ENCODE data around the gene ZMAT5. TPM values are rescaled to one million over a fixed set of nuclear protein-coding genes. Genes with fewer than 3 reads are reported as not detected.

Gene ZMAT5
- total and polyA plus RNA-seq, 9 of the 15 experiments (the other 6 are each of a cell fraction or from before 2014, with no cell fraction given) = 2.0 to 25.2 (median 11.9) TPM

Small RNA genes within 50 kb of the gene (small RNA-seq; reads per million reads assigned to genes)
- gene AC004882.2 = not detected
- not detected for gene RF00019

Other genes with a start within 250 kb of the ZMAT5 start
- 50.9 and 56.5 TPM in 2 replicates for gene THOC5, start 213.2 kb downstream of the ZMAT5 start, total RNA-seq (2014; rRNA removed)
- gene THOC5, start 213.2 kb downstream of the ZMAT5 start, total RNA-seq (2014; rRNA removed; fragmentation: Illumina TruSeq; extraction: Trizol) = 49.3 and 51.4 TPM in 2 replicates
- 44.7 and 45.3 TPM in 2 replicates for gene THOC5, start 213.2 kb downstream of the ZMAT5 start, total RNA-seq (2015; rRNA removed; fragmentation: Illumina TruSeq; extraction: Trizol)
- 71.2 and 75.1 TPM in 2 replicates for gene THOC5, start 213.2 kb downstream of the ZMAT5 start, total RNA-seq (2021)
- gene THOC5, start 213.2 kb downstream of the ZMAT5 start, polyA plus RNA-seq (2011; rRNA removed) = 60.0 and 64.3 TPM in 2 replicates
- gene THOC5, start 213.2 kb downstream of the ZMAT5 start, polyA plus RNA-seq (2014; fragmentation: Illumina TruSeq; extraction: Trizol) = 55.8 and 56.8 TPM in 2 replicates
- gene THOC5, start 213.2 kb downstream of the ZMAT5 start, polyA plus RNA-seq (2014; fragmentation: Nextera tagmentation; extraction: Ambion mirVana) = 10 to 100 TPM; 46.3 to 96.5 TPM
- 46.8 and 47.9 TPM in 2 replicates for gene THOC5, start 213.2 kb downstream of the ZMAT5 start, polyA plus RNA-seq (2014; rRNA removed)
- gene NIPSNAP1, start 185.9 kb downstream of the ZMAT5 start, total RNA-seq (2014; rRNA removed) = 22.4 and 27.9 TPM in 2 replicates
- gene NIPSNAP1, start 185.9 kb downstream of the ZMAT5 start, total RNA-seq (2014; rRNA removed; fragmentation: Illumina TruSeq; extraction: Trizol) = 26.0 and 27.3 TPM in 2 replicates
- 21.0 and 21.4 TPM in 2 replicates for gene NIPSNAP1, start 185.9 kb downstream of the ZMAT5 start, total RNA-seq (2015; rRNA removed; fragmentation: Illumina TruSeq; extraction: Trizol)
- 24.1 and 24.8 TPM in 2 replicates for gene NIPSNAP1, start 185.9 kb downstream of the ZMAT5 start, total RNA-seq (2021)
- gene NIPSNAP1, start 185.9 kb downstream of the ZMAT5 start, polyA plus RNA-seq (2011; rRNA removed) = 55.0 and 57.1 TPM in 2 replicates
- gene NIPSNAP1, start 185.9 kb downstream of the ZMAT5 start, polyA plus RNA-seq (2014; fragmentation: Illumina TruSeq; extraction: Trizol) = 31.9 and 35.0 TPM in 2 replicates
- 10 to 100 TPM; 10.2 to 13.5 TPM for gene NIPSNAP1, start 185.9 kb downstream of the ZMAT5 start, polyA plus RNA-seq (2014; fragmentation: Nextera tagmentation; extraction: Ambion mirVana)
- gene NIPSNAP1, start 185.9 kb downstream of the ZMAT5 start, polyA plus RNA-seq (2014; rRNA removed) = 26.4 and 32.0 TPM in 2 replicates
- 20.2 and 24.9 TPM in 2 replicates for gene NF2, start 163.4 kb downstream of the ZMAT5 start, total RNA-seq (2014; rRNA removed)
- 21.7 and 22.4 TPM in 2 replicates for gene NF2, start 163.4 kb downstream of the ZMAT5 start, total RNA-seq (2014; rRNA removed; fragmentation: Illumina TruSeq; extraction: Trizol)
- gene NF2, start 163.4 kb downstream of the ZMAT5 start, total RNA-seq (2015; rRNA removed; fragmentation: Illumina TruSeq; extraction: Trizol) = 19.5 and 20.0 TPM in 2 replicates
- 32.5 and 33.8 TPM in 2 replicates for gene NF2, start 163.4 kb downstream of the ZMAT5 start, total RNA-seq (2021)
- gene NF2, start 163.4 kb downstream of the ZMAT5 start, polyA plus RNA-seq (2011; rRNA removed) = 11.8 and 15.2 TPM in 2 replicates
- 9.1 TPM in 2 replicates for gene NF2, start 163.4 kb downstream of the ZMAT5 start, polyA plus RNA-seq (2014; fragmentation: Illumina TruSeq; extraction: Trizol)
- 1 to 10 TPM; 2.2 to 2.8 TPM for gene NF2, start 163.4 kb downstream of the ZMAT5 start, polyA plus RNA-seq (2014; fragmentation: Nextera tagmentation; extraction: Ambion mirVana)
- gene NF2, start 163.4 kb downstream of the ZMAT5 start, polyA plus RNA-seq (2014; rRNA removed) = 11.5 and 14.2 TPM in 2 replicates
- gene CABP7, start 47.0 kb downstream of the ZMAT5 start, total RNA-seq (2014; rRNA removed) = not detected in 2 replicates
- gene CABP7, start 47.0 kb downstream of the ZMAT5 start, total RNA-seq (2014; rRNA removed; fragmentation: Illumina TruSeq; extraction: Trizol) = not detected in 2 replicates
- gene CABP7, start 47.0 kb downstream of the ZMAT5 start, total RNA-seq (2015; rRNA removed; fragmentation: Illumina TruSeq; extraction: Trizol) = not detected in 2 replicates
- gene CABP7, start 47.0 kb downstream of the ZMAT5 start, total RNA-seq (2021) = not detected in 2 replicates
- gene CABP7, start 47.0 kb downstream of the ZMAT5 start, polyA plus RNA-seq (2011; rRNA removed) = not detected in 2 replicates
- not detected in 2 replicates for gene CABP7, start 47.0 kb downstream of the ZMAT5 start, polyA plus RNA-seq (2014; fragmentation: Illumina TruSeq; extraction: Trizol)
- gene CABP7, start 47.0 kb downstream of the ZMAT5 start, polyA plus RNA-seq (2014; fragmentation: Nextera tagmentation; extraction: Ambion mirVana) = not detected
- gene CABP7, start 47.0 kb downstream of the ZMAT5 start, polyA plus RNA-seq (2014; rRNA removed) = not detected in 2 replicates
- gene UQCR10, start 362 bp upstream of the ZMAT5 start, total RNA-seq (2014; rRNA removed) = 163 and 185 TPM in 2 replicates
- 90.3 and 128 TPM in 2 replicates for gene UQCR10, start 362 bp upstream of the ZMAT5 start, total RNA-seq (2014; rRNA removed; fragmentation: Illumina TruSeq; extraction: Trizol)
- gene UQCR10, start 362 bp upstream of the ZMAT5 start, total RNA-seq (2015; rRNA removed; fragmentation: Illumina TruSeq; extraction: Trizol) = 232 and 248 TPM in 2 replicates
- gene UQCR10, start 362 bp upstream of the ZMAT5 start, total RNA-seq (2021) = 149 and 161 TPM in 2 replicates
- gene UQCR10, start 362 bp upstream of the ZMAT5 start, polyA plus RNA-seq (2011; rRNA removed) = 149 and 226 TPM in 2 replicates
- gene UQCR10, start 362 bp upstream of the ZMAT5 start, polyA plus RNA-seq (2014; fragmentation: Illumina TruSeq; extraction: Trizol) = 203 and 231 TPM in 2 replicates
- 100 to 1,000 TPM; 785 to 903 TPM for gene UQCR10, start 362 bp upstream of the ZMAT5 start, polyA plus RNA-seq (2014; fragmentation: Nextera tagmentation; extraction: Ambion mirVana)
- 136 and 159 TPM in 2 replicates for gene UQCR10, start 362 bp upstream of the ZMAT5 start, polyA plus RNA-seq (2014; rRNA removed)
- gene ASCC2, start 71.3 kb upstream of the ZMAT5 start, total RNA-seq (2014; rRNA removed) = 22.9 and 33.0 TPM in 2 replicates
- 20.2 and 20.4 TPM in 2 replicates for gene ASCC2, start 71.3 kb upstream of the ZMAT5 start, total RNA-seq (2014; rRNA removed; fragmentation: Illumina TruSeq; extraction: Trizol)
- 26.6 and 27.3 TPM in 2 replicates for gene ASCC2, start 71.3 kb upstream of the ZMAT5 start, total RNA-seq (2015; rRNA removed; fragmentation: Illumina TruSeq; extraction: Trizol)
- gene ASCC2, start 71.3 kb upstream of the ZMAT5 start, total RNA-seq (2021) = 42.5 and 45.1 TPM in 2 replicates
- 26.8 and 34.4 TPM in 2 replicates for gene ASCC2, start 71.3 kb upstream of the ZMAT5 start, polyA plus RNA-seq (2011; rRNA removed)
- gene ASCC2, start 71.3 kb upstream of the ZMAT5 start, polyA plus RNA-seq (2014; fragmentation: Illumina TruSeq; extraction: Trizol) = 46.7 and 47.4 TPM in 2 replicates
- 1 to 10 TPM; 4.0 TPM for gene ASCC2, start 71.3 kb upstream of the ZMAT5 start, polyA plus RNA-seq (2014; fragmentation: Nextera tagmentation; extraction: Ambion mirVana)
- 33.8 and 36.2 TPM in 2 replicates for gene ASCC2, start 71.3 kb upstream of the ZMAT5 start, polyA plus RNA-seq (2014; rRNA removed)
- 5.1 and 9.0 TPM in 2 replicates for gene MTMR3, start 116.2 kb upstream of the ZMAT5 start, total RNA-seq (2014; rRNA removed)
- 7.1 and 8.3 TPM in 2 replicates for gene MTMR3, start 116.2 kb upstream of the ZMAT5 start, total RNA-seq (2014; rRNA removed; fragmentation: Illumina TruSeq; extraction: Trizol)
- 7.5 and 7.9 TPM in 2 replicates for gene MTMR3, start 116.2 kb upstream of the ZMAT5 start, total RNA-seq (2015; rRNA removed; fragmentation: Illumina TruSeq; extraction: Trizol)
- 12.3 and 13.6 TPM in 2 replicates for gene MTMR3, start 116.2 kb upstream of the ZMAT5 start, total RNA-seq (2021)
- 13.7 and 20.0 TPM in 2 replicates for gene MTMR3, start 116.2 kb upstream of the ZMAT5 start, polyA plus RNA-seq (2011; rRNA removed)
- 10.7 and 12.0 TPM in 2 replicates for gene MTMR3, start 116.2 kb upstream of the ZMAT5 start, polyA plus RNA-seq (2014; fragmentation: Illumina TruSeq; extraction: Trizol)
- gene MTMR3, start 116.2 kb upstream of the ZMAT5 start, polyA plus RNA-seq (2014; fragmentation: Nextera tagmentation; extraction: Ambion mirVana) = 1 to 10 TPM; 1.6 to 1.9 TPM
- 6.9 and 8.3 TPM in 2 replicates for gene MTMR3, start 116.2 kb upstream of the ZMAT5 start, polyA plus RNA-seq (2014; rRNA removed)